Gastroesophageal sphincter (tissue), 4 donors: ENCODE data around the gene FLT3. TPM values are rescaled to one million over a fixed set of nuclear protein-coding genes. Genes with fewer than 3 reads are reported as not detected.
A peak's percentile ranks its signal among the peaks of the same experiment; 100 is the strongest.

ENCODE experiments used
- ATAC-seq: fragments of 150-250 bp; one replicate; pipeline ENCODE4 v1.9.1; 2016; ENCODE audit warnings: mild to moderate bottlenecking, moderate library complexity
- H3K27ac ChIP-seq, 4 donors: fragments of 200-600 bp; sonication (generic) in 3 of 4; 1 replicate in 3 of 4; 2 replicates in 1 of 4; pipeline ENCODE4 v1.5.1; 2016 to 2019
- H3K27me3 ChIP-seq: fragments of 200-600 bp; sonication (generic); one replicate; pipeline ENCODE4 v1.5.1; 2019
- H3K36me3 ChIP-seq, 2 donors: fragments of 200-600 bp; sonication (generic); one replicate each; pipeline ENCODE4 v1.5.1; 2019; ENCODE audit warnings: control low read depth in 1 of 2
- H3K4me1 ChIP-seq, 3 donors: fragments of 200-600 bp; sonication (generic); 1 replicate in 2 of 3; 2 replicates in 1 of 3; pipeline ENCODE4 v1.5.1; 2016 to 2019; ENCODE audit warnings: control low read depth in 2 of 3
- H3K4me3 ChIP-seq, 2 donors: fragments of 200-600 bp; sonication (generic); one replicate each; pipeline ENCODE4 v1.5.1; 2019; ENCODE audit warnings: mild to moderate bottlenecking in 1 of 2, moderate library complexity in 1 of 2
- H3K9me3 ChIP-seq, 3 donors: fragments of 200-600 bp; sonication (generic); one replicate each; pipeline ENCODE4 v1.5.1; 2017 to 2019; ENCODE audit warnings: control low read depth in 2 of 3
- CTCF ChIP-seq, 4 experiments: fragments of 200-600 bp in 2 of 4; fragments of 450-650 bp in 2 of 4; sonication (generic) in 1 of 4; IDR thresholded peaks; one replicate each; pipeline ENCODE4 v1.5.1; 2017 to 2019; ENCODE audit warnings: antibody characterized with exemption in 4 of 4, mild to moderate bottlenecking in 2 of 4, moderate library complexity in 2 of 4
- EP300 ChIP-seq: sonication (generic); formaldehyde crosslinking; IDR thresholded peaks from one replicate; pipeline ENCODE4 v1.6.1; 2017; ENCODE audit warnings: antibody characterized with exemption, mild to moderate bottlenecking
- POLR2A ChIP-seq, 2 donors: fragments of 450-650 bp; IDR thresholded peaks; one replicate each; pipeline ENCODE4 v1.6.1; 2017; ENCODE audit warnings: antibody characterized with exemption in 2 of 2, mild to moderate bottlenecking in 2 of 2, moderate library complexity in 1 of 2
- POLR2AphosphoS5 ChIP-seq: sonication (generic); formaldehyde crosslinking; IDR thresholded peaks from one replicate; pipeline ENCODE4 v1.6.1; 2017; ENCODE audit warnings: antibody characterized with exemption
- WGBS, 2 donors: methylation state at CpG; one replicate each; pipeline ENCODE4 v1.1.5; 2018; ENCODE audit warnings: low coverage in 1 of 2; 5-methylcytosine and 5-hydroxymethylcytosine counted together
- total RNA-seq, 4 donors: library from RNA; depleted of rRNA; stranded (reverse); fragments of >200 nt; gene quantifications; one replicate each; pipeline ENCODE4 v1.1.0, GENCODE V29; 2016

The FLT3 gene
- total RNA-seq, 4 donors from 2014 or later, result 0.46 to 1.1 (median 0.62) TPM

GRCh38 chr13:28138756-28139470, 38.5 kb upstream of the FLT3 start:
- TF ChIP-seq POLR2A (IDR thresholded peaks at IDR 0.05) (peak; percentile 54 to 57), EP300 (no peak), POLR2AphosphoS5 (peak; percentile 84)
- no peaks in the 10 kb centered on the region for H3K36me3 ChIP-seq
- H3K27ac ChIP-seq, result peak overlapping the region; percentile 85 to 99 (median 98)
- H3K27me3 ChIP-seq, result no peaks in the 10 kb centered on the region
- H3K4me3 ChIP-seq, result peak overlapping the region; percentile 78 to 100
- H3K9me3 ChIP-seq, result no peaks in the 10 kb centered on the region
- peaks cover 0 to 54% (median 4%) of the 10 kb centered on the region in 3 donors for H3K4me1 ChIP-seq
- WGBS, 2 donors, result 0% methylated on average over 5 of the region's 60 CpGs; no CpG with 5 or more reads in 1 of the 2 donors
- ATAC-seq, result peak; percentile 75

DNA sequence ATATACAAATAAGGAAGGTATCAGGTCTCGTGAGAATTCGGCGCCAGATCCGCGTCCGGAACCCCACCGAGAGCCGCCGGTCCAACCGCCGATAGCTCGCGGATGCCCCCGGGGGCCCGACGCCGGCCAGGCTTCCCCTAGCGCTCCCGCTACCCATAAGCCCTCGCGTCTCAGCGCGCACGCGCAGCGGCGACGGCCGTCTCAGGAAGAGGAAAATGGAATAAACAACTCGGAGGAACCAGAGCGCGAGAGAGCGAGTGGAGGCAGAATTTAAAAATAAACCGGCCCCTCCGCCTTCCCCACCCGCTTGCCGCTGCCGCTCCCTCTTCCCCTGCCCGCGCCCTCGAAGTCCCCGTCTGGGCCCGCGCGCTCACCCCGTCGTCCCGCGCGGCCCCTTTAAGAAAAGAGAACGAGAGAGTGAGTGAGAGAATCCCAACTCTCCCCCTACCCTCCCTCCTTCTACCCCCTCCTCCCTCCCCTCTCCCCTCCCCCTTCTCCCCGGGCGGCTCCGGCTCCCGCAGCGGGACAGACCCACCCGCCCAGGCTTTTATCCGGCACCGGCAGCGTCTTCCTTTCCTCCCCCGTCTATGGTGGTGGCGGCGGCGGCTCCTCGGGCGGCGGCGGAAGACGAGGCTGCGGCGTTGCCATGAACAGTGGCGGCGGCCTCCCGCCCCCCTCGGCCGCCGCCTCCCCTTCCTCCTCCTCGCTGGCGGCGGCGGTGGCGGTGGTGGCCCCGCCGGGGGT, 37.8 kb upstream of the FLT3 start, which contains the start of gene PAN3:
Gene PAN3, plus strand, starts transcription at position 534 of the 744 bp plus-strand sequence. Its CDS starts 113 bp downstream, at position 647.
- peak; percentile 85 for ATAC-seq
- Histone ChIP-seq H3K27me3 (no peaks in the 10 kb centered on the region), H3K36me3 (no peaks in the 10 kb centered on the region), H3K27ac (peak within 1 kb of the TSS; percentile 85 to 99 (median 98)), H3K9me3 (no peaks in the 10 kb centered on the region), H3K4me3 (peak within 1 kb of the TSS; percentile 78 to 100), H3K4me1 (peaks cover 0 to 49% (median 4%) of the 10 kb centered on the region in 3 donors)
- WGBS, 2 donors, result 0% methylated on average over 1 to 39 of the region's 84 CpGs
- TF ChIP-seq POLR2AphosphoS5 (peak; percentile 65), POLR2A (IDR thresholded peaks at IDR 0.05) (peak in 1 of 2 donors; percentile 43), EP300 (no peak)

DNA sequence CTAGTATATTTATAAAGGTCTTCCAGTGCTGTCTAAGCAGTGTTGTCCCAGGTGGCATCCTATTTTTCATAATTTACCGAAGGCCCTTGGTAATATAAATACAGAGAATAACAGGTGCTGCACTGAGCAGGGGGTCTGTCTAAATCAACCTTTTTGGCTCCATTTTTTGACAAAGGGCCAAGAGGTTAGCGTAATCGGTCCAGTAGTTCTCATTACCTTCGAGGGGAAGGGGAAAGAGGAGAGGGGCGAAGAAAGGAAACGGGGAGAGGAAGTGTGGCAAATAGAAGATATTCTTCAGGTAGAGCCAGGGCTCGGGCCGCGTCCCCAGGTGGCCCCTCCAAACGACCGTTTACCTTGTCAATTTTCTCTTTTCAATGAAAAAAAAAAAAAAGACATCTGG, 37.2 kb upstream of the FLT3 start:
- Histone ChIP-seq H3K27ac (peak overlapping the region; percentile 85 to 99 (median 98)), H3K36me3 (no peaks in the 10 kb centered on the region), H3K4me1 (peaks cover 0 to 43% (median 4%) of the 10 kb centered on the region in 3 donors), H3K4me3 (peak overlapping the region; percentile 78 to 100), H3K9me3 (no peaks in the 10 kb centered on the region), H3K27me3 (no peaks in the 10 kb centered on the region)
- 0 to 1% methylated on average over 2 to 11 of the region's 11 CpGs for WGBS, 2 donors
- ATAC-seq, result no peak
- TF ChIP-seq CTCF (IDR thresholded peaks at IDR 0.05), result no peak
- TF ChIP-seq EP300, result no peak
- TF ChIP-seq POLR2AphosphoS5, result no peak
- no peak for TF ChIP-seq POLR2A (IDR thresholded peaks at IDR 0.05)

- no peaks in the 10 kb centered on the region for H3K27me3 ChIP-seq
- H3K27ac ChIP-seq, result peak overlapping the region in 2 of 4 donors; percentile 98 to 99
- no peak for TF ChIP-seq POLR2A (IDR thresholded peaks at IDR 0.05)
- no peak for TF ChIP-seq CTCF (IDR thresholded peaks at IDR 0.05)
- TF ChIP-seq EP300, result no peak
- no peak for TF ChIP-seq POLR2AphosphoS5
- H3K36me3 ChIP-seq, result no peaks in the 10 kb centered on the region
- H3K9me3 ChIP-seq, result no peaks in the 10 kb centered on the region
- H3K4me3 ChIP-seq, result peak overlapping the region in 1 of 2 donors; percentile 100
- no peak for ATAC-seq
- H3K4me1 ChIP-seq, result peaks cover 0 to 36% (median 4%) of the 10 kb centered on the region in 3 donors
- WGBS, 2 donors, result 50 to 60% methylated on average over 7 of the region's 7 CpGs
These were observed 36.5 kb upstream of the FLT3 start for GRCh38 chr13:28136916-28137315.

DNA sequence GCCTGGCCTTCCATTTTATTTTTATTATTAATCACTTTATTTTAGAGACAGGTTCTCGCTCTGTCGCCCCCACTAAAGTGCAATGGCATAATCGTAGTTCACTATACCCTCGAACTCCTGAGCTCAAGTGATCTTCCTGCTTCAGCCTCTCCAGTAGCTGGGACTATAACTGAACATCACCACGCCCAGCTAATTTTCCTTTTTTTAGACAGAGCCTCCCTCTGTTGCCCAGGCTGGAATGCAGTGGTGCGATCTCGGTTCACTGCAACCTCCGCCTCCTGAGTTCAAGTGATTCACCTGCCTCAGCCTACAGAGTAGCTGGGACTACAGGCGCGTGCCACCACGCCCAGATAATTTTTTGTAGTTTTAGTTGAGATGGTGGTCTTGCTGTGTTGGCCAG, 31.3 kb upstream of the FLT3 start:
- Histone ChIP-seq H3K9me3 (no peaks in the 10 kb centered on the region), H3K27me3 (no peaks in the 10 kb centered on the region), H3K4me3 (no peak overlapping the region), H3K4me1 (peaks cover 0 to 3% (median 0%) of the 10 kb centered on the region in 3 donors), H3K27ac (no peak overlapping the region), H3K36me3 (no peaks in the 10 kb centered on the region)
- 82 to 90% methylated on average over 9 to 11 of the region's 11 CpGs for WGBS, 2 donors
- TF ChIP-seq CTCF (IDR thresholded peaks at IDR 0.05) (no peak), POLR2AphosphoS5 (no peak), POLR2A (IDR thresholded peaks at IDR 0.05) (no peak), EP300 (no peak)
- ATAC-seq, result no peak
